ENCODE results near the gene BTBD8. TPM values are rescaled to one million over a fixed set of nuclear protein-coding genes. Genes with fewer than 3 reads are reported as not detected.

BTBD8 gene
- total RNA-seq, result 10 to 100 TPM; 14.6 to 15.3 TPM
- polyA plus RNA-seq (ENCODE audit: insufficient read depth, low read depth, low replicate concordance), result 4.5 TPM
- long read RNA-seq, donor 1, partial matches to known transcripts, result 23 of 23 reads
- long read RNA-seq, donor 1, other reads (novel, unspliced or antisense), result 0 of 23 reads
- long read RNA-seq, donor 2, partial matches to known transcripts, result 5 of 5 reads
- long read RNA-seq, donor 2, other reads (novel, unspliced or antisense), result 0 of 5 reads

DNA sequence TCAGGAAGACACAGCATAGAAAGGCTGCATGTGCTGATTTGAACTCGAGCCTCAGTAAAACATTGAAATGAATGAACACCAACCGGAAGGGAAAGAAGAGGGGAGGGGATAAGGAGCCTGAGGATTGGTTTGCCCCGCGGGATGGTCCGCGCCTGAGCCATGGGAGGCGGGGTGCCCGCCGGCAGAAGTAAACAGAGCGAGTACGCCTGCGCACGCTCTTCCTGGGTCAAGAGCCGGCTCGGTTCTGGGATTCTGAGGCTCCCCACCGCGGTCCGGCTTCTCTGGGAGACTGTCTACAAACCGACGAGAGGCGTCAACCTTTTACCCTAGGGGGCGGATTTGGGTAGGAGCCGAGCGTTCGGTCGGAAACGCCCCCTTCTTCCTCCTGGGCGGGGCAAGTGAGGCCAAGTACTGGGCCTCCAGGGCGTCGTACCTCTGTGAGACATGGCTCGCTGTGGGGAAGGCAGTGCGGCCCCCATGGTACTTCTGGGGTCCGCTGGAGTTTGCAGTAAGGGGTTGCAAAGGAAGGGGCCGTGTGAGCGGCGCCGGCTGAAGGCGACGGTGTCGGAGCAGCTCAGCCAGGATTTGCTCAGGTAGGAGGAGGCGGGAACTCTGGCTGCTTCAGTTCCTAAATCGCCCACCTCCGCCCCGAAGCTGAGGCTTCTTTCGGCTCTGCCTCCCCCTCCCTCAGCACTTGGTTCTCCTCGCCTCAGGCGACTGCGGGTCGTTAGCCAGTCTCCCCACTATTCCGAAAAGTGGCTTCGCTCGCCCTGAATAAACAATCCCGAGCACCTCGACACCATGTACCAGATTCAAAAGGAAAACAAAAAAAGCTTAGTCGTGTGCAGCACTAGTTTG, at the start of gene BTBD8:
Gene BTBD8 (plus strand): TSS at position 218 of the 858 bp plus-strand sequence. CDS start 227 bp downstream, at position 445.
- Histone ChIP-seq H3K36me3 (ENCODE audit: low read depth, missing control alignments) (no peaks in the 10 kb centered on the region), H3K27me3 (no peaks in the 10 kb centered on the region), H3K4me3 (peak within 1 kb of the TSS; percentile 71 to 93), H3K27ac (peak within 1 kb of the TSS; percentile 68 to 83), H3K9me3 (no peaks in the 10 kb centered on the region), H3K4me1 (no peaks in the 10 kb centered on the region)
- intact Hi-C loops (cut with DNase I; ENCODE audit: low total_unique reads), result no loop called here
- DNase-seq, result peak; percentile 93
- TF ChIP-seq, protein P1, sequence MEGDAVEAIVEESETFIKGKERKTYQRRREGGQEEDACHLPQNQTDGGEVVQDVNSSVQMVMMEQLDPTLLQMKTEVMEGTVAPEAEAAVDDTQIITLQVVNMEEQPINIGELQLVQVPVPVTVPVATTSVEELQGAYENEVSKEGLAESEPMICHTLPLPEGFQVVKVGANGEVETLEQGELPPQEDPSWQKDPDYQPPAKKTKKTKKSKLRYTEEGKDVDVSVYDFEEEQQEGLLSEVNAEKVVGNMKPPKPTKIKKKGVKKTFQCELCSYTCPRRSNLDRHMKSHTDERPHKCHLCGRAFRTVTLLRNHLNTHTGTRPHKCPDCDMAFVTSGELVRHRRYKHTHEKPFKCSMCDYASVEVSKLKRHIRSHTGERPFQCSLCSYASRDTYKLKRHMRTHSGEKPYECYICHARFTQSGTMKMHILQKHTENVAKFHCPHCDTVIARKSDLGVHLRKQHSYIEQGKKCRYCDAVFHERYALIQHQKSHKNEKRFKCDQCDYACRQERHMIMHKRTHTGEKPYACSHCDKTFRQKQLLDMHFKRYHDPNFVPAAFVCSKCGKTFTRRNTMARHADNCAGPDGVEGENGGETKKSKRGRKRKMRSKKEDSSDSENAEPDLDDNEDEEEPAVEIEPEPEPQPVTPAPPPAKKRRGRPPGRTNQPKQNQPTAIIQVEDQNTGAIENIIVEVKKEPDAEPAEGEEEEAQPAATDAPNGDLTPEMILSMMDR (IDR thresholded peaks at IDR 0.05), result no peak
- TF ChIP-seq POLR2A (IDR thresholded peaks at IDR 0.05), result no peak
- 0% methylated on average over 46 to 55 of the region's 55 CpGs for WGBS, 2 donors

DNA sequence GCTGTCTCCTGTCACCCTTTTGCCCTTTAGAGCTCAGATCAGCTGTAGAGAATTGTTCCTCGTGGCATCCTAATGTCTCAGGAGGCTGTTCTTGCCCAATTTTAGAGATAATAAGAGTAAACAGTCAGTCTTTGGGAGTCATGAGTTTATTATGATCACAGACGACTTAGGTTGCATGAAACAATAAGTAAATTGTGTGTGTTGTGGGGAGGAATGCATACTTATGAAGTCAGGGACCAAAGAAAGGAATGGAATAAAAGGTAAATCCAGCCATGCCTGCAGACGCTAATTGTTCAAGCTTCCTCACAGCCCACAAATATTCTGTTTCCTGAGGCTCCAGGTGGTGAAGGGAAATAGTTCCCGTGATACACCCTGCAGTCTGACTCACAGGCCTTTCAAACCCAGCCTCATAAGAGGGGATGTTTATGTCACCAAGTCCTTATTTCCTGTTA, 49.5 kb upstream of the BTBD8 start:
- no peaks in the 10 kb centered on the region for H3K9me3 ChIP-seq
- no peaks in the 10 kb centered on the region for H3K27me3 ChIP-seq
- DNase-seq, result no peak
- H3K4me3 ChIP-seq, result no peak overlapping the region
- intact Hi-C loops (cut with DNase I; ENCODE audit: low total_unique reads), result no loop called here
- no peaks in the 10 kb centered on the region for H3K4me1 ChIP-seq
- no peak overlapping the region for H3K27ac ChIP-seq
- H3K36me3 ChIP-seq (ENCODE audit: low read depth, missing control alignments), result no peaks in the 10 kb centered on the region
- WGBS, 2 donors, result 26 to 31% methylated on average over 4 of the region's 4 CpGs
- TF ChIP-seq POLR2A (IDR thresholded peaks at IDR 0.05), result no peak
- TF ChIP-seq, protein P1 (IDR thresholded peaks at IDR 0.05), result no peak

DNA sequence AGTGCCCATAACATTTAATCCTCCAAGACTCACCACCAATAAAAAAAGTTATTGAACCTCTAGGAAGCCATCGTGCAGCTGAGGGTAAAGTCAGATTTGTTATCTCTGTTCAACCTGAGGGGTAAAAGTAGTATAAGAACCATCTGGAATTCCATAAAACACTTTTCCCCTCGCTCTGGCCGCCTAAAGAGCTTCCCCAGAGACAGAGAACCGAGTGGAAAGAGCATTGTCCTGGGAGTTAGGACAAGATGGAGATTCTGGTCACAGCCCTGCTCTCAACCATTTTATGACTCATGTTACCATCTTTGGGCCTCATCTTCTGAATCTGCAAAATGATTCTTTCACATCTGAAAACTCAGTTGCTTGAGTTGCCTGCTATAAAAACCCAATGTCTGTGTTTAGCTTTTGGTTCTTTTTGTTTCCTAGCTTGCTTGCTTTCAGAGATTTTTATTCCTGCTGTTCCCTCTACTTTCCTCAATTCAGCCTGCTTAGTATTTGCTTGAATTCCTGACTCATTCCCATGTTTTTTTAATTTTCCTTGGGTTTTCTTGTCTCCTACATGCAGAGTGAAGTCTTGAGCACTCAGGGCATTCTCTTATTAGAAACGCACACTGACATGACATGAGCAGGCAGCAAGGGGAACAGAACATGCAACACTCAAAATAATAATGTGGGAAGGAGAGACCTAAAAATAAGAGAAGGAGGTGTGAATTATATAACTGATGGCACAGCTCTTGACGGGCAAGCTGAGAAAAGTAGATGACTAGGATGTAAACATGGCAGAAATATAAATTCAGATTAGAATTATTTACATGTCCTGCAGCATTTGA, 48.6 kb upstream of the BTBD8 start:
- TF ChIP-seq, protein P1 (IDR thresholded peaks at IDR 0.05), result no peak
- no peak for TF ChIP-seq POLR2A (IDR thresholded peaks at IDR 0.05)
- H3K4me3 ChIP-seq, result no peak overlapping the region
- no peaks in the 10 kb centered on the region for H3K9me3 ChIP-seq
- intact Hi-C loops (cut with DNase I; ENCODE audit: low total_unique reads), result no loop called here
- DNase-seq, result no peak
- H3K27ac ChIP-seq, result no peak overlapping the region
- H3K4me1 ChIP-seq, result no peaks in the 10 kb centered on the region
- H3K27me3 ChIP-seq, result no peaks in the 10 kb centered on the region
- WGBS, 2 donors, result 64 to 75% methylated on average over 6 of the region's 6 CpGs
- no peaks in the 10 kb centered on the region for H3K36me3 ChIP-seq (ENCODE audit: low read depth, missing control alignments)

DNA sequence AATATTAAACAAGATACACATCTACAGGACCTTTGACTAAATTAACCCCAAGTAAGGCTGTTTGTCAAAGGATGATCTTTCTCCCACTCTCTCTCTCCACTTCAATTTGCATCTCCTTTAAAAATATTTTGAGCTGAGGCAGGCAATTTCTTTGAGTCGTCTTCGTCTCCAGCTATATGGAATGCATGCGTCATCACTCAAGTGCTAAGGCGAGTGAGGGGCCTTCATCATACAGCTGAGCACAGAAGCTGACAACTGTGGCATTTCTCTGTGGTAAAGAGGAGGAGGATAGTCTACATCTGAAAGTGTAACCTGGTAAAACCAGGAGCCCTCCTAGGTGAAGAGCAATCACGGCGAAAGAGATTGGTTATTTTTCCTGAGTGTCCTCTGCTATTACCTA, 42.7 kb upstream of the BTBD8 start:
- no peak for TF ChIP-seq POLR2A (IDR thresholded peaks at IDR 0.05)
- TF ChIP-seq, protein P1 (IDR thresholded peaks at IDR 0.05), result no peak
- H3K9me3 ChIP-seq, result no peaks in the 10 kb centered on the region
- intact Hi-C loops (cut with DNase I; ENCODE audit: low total_unique reads), result no loop called here
- no peak for DNase-seq
- no peaks in the 10 kb centered on the region for H3K27me3 ChIP-seq
- H3K36me3 ChIP-seq (ENCODE audit: low read depth, missing control alignments), result no peaks in the 10 kb centered on the region
- H3K4me1 ChIP-seq, result no peaks in the 10 kb centered on the region
- WGBS, 2 donors, result 73 to 86% methylated on average over 6 of the region's 6 CpGs
- no peak overlapping the region for H3K27ac ChIP-seq
- H3K4me3 ChIP-seq, result no peak overlapping the region

Data from testis (tissue), 5 donors.